Body of pancreas (tissue), 4 donors: ENCODE measurements around the gene PTPN9.

Source experiments
- POLR2A ChIP-seq, 3 donors: fragments of 450-650 bp; IDR thresholded peaks; one replicate each; pipeline ENCODE4 v1.6.1; 2016; ENCODE audit warnings: antibody characterized with exemption in 3 of 3, mild to moderate bottlenecking in 2 of 3
- TF ChIP-seq, protein P1 (sequence below), 7 experiments: fragments of 450-650 bp in 4 of 7; fragments of 200-600 bp in 3 of 7; sonication (generic) in 3 of 7; IDR thresholded peaks; one replicate each; pipeline ENCODE4 v1.5.1; 2016 to 2019; ENCODE audit warnings: antibody characterized with exemption in 7 of 7

DNA sequence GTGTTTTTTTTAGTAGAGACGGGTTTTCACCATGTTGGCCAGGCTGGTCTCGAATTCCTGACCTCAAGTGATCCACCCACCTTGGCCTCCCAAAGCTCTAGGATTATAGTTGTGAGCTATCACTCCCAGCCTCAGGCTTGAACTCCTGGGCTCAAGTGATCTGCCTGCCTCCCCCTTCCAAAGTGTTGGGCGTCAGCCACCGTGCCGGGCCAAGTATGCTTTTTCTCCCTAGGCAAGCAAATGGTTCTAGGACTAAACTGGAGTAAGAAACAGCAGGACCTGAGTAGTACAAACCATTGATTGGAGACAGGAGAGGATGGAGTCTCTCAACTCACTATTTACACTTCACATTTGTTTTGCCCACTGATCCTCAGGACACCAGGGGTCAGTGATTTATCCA is 4.6 kb upstream of the PTPN9 start:
- TF ChIP-seq, protein P1, sequence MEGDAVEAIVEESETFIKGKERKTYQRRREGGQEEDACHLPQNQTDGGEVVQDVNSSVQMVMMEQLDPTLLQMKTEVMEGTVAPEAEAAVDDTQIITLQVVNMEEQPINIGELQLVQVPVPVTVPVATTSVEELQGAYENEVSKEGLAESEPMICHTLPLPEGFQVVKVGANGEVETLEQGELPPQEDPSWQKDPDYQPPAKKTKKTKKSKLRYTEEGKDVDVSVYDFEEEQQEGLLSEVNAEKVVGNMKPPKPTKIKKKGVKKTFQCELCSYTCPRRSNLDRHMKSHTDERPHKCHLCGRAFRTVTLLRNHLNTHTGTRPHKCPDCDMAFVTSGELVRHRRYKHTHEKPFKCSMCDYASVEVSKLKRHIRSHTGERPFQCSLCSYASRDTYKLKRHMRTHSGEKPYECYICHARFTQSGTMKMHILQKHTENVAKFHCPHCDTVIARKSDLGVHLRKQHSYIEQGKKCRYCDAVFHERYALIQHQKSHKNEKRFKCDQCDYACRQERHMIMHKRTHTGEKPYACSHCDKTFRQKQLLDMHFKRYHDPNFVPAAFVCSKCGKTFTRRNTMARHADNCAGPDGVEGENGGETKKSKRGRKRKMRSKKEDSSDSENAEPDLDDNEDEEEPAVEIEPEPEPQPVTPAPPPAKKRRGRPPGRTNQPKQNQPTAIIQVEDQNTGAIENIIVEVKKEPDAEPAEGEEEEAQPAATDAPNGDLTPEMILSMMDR (IDR thresholded peaks at IDR 0.05) = no peak
- TF ChIP-seq POLR2A (IDR thresholded peaks at IDR 0.05) = no peak
